Stimulated activated CD4-positive, alpha-beta T cell treated with anti-CD3 and anti-CD28 coated beads, Interleukin-4, amount 100 ng/mL, for 48 hours (primary cell): ENCODE results near the gene SDE2.
"Not testable (repeated sequence)": the region's sequence is repeated elsewhere in the genome, so short reads cannot be mapped to it uniquely, and the experiment has no call there.

Experiments
- DNase-seq, 2 donors: peaks; one replicate each; pipeline ENCODE4 v3.0.0-alpha.2; 2020; ENCODE audit warnings: low read depth in 2 of 2

The SDE2 gene

DNA sequence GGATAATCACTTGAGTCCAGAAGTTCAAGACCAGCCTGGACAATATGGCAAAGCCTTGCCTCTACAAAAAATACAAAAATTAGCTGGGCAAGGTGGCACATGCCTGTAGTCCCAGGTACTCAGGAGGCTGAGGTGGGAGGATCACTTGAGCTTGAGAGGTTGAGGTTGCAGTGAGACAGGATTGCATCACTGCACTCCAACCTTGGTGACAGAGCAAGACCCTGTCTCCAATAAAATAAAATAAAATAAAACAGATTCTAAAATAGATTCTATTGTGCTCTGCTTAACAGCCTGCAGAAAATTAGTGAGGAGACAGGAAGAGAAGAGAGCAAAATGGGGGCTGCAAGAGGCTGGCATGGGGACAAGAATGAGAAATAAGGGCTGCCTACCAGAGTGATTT, 7.5 kb upstream of the SDE2 start:
- no peak for DNase-seq

DNA sequence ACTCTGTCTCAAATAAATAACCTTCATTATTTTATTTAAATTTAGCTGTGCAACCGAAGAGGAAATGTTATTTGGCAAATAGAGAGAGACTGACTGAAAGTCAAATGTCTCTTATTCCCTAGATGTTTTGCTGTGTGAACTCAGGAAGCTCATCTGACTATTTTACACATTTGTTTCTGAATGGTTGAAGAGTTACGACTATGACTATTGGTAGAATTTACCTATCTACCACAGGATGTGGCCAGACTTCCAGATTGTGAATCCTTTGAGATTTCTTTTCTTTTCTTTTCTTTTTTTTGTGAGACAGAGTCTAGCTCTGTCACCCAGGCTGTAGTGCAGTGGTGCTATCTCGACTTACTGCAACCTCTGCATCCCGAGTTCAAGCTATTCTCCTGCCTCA, 5.3 kb upstream of the SDE2 start:
- DNase-seq: no peak

DNA sequence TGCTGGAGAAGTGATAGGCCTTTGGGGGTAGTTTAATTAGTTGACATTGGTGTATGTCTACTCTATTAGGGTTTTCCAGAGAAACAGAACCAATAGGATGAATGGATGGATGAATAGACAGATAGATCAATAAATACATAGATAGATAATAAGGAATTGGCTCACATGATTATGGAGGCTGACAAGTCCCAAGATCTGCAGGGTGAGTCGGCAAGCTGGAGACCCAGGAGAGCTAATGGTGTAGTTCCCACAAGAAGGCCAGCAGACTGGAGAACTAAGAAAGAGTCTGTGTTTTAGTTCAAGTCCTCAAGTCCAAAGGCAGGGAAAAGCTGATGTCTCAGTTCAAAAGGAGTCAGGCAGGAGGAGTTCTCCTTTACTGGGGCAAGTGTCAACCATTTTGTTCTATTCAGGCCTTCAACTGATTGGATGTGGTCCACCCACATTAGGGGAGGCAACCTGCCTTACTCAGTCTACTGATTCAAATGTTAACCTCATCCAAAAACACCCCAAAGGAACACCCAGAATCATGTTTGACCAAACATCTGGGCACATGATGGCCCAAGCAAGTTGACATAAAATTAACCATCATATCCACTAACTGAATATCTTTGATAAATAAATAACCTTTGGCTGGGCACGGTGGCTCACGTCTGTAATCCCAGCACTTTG, 4.5 kb upstream of the SDE2 start:
- no peak for DNase-seq

DNA sequence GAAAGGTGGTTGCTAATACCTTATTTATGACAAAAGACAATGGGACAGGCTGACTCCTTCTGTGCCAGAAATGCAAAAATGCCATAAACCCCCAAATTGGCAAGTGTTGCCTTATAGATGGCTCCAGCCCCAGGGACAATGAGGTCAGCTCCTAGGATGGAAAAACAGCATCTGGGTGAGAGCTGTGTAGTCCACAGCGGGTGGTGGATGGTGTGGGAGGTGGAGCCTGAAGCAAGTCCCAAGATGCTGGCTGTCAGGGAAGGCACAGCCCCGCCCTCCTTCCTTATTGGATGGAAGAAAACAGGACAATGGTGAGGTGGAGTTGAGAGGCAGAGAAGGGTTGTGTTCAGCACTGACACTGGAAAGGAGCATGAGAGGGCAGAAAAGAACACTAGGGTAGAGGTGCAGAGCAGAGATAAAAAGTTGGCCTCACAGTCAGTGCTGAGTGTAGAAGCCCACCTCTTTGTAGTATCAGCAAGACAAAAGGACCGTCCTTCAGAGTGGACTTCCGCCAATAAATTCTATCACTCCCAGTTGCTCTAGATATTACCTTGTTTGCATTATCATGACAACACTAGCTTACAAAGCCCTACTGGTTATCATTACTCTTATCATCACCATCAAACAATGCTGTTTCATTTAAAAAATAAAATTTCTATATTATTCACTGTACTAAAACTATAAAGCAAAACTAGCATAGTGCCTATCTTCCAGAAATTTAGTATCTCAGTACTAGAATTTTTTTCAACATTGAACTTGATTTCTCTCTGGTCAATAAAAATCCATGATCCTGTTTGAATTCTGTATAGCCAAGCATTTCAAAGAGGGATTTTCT, 3.7 kb upstream of the SDE2 start:
- DNase-seq: peak in 1 of 2 donors; percentile 31

DNA sequence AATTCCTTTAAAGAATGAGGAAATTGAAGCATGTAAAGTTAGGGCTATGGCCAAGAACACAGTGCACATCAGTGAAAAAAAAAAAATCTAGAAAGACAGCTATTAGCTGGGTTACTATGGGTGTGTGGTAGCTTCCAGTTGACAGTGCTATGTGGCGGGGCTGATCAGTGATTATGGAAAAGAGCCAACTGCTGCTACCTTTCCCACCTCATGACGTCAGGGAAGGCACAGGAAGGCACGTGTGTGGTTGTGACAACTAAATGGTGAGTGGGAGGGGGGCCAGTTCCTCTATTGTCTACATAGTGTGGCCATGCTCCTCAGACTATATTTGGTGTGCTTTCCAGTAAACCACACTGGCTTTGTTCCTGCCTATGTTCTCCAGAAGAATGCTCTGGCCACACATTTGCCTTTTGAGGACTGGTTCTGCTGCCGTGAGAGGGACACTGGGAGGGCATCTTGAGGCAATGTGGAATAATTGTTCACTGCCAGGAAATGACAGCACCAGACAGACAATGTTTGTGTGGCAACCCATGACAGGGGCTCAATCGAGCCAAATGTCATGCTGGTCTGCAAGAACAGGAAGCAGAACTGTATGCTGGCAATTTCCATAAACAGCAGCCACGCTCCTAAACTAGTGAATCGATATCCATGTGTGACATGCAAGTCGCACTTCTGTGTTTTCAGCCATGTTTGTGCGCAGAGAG, 3.0 kb upstream of the SDE2 start:
- no peak for DNase-seq

DNA sequence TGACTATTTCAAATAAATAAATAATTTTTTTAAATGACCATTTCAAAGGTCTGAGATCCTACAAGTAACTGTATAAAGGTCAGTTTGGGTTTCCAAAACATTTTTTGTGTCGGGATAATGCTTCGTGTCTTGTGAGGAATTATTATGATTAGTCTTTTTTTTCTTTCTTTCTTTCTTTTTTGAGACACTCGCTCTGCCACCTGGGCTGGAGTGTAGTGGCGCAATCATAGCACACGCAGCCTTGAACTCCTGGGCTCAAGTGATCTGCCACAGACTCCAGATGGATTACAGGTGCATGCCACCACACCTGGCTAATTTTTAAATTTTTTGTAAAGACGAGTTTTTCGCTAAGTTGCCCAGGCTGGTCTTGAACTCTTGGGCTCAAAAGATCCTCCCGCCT, 1.9 kb upstream of the SDE2 start:
- no peak for DNase-seq

DNA sequence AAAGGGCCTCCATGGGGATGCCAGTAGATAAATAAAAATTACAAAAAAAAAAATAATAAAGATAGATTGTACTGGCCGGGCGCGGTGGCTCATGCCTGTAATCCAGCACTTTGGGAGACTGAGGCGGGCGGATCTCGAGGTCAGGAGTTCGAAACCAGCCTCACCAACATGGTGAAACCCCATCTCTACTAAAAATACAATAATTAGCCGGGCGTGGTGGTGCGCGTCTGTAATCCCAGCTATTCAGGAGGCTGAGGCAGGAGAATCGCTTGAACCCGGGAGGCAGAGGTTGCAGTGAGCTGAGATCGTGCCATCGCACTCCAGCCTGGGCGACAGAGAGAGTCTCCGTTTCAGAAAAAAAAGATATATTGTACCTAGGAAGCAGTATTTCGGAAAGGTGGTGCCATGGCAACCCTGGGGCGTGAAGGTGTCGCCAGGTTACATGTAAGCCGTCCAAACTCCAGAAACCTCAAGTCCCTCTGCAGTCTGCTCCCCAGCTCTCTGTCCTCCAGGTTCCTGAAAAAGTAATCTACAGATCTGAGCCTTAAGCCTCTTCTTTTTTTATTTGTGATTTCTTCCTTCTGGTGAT, 1.4 kb upstream of the SDE2 start:
- not testable (repeated sequence) for DNase-seq

DNA sequence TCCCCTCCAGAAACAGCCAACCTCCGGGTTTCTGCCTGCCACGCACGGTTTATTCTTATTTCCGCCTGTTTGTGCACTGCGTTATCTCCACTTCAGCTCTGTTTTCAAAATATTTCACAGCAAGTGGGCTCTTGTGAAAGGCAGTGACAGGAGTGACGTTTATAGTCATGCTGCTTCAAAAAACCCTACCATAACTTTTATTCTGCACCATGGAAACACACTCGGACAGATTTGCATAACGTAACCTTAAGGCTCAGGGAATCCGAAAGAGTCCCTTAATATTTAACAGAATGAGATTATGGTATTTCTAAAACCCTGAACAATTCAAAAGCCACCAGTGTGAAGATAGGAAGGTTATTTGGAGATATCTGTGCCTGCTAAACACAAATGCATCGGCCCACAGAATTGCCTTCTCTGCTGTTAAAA, 782 bp upstream of the SDE2 start:
- no peak for DNase-seq

DNA sequence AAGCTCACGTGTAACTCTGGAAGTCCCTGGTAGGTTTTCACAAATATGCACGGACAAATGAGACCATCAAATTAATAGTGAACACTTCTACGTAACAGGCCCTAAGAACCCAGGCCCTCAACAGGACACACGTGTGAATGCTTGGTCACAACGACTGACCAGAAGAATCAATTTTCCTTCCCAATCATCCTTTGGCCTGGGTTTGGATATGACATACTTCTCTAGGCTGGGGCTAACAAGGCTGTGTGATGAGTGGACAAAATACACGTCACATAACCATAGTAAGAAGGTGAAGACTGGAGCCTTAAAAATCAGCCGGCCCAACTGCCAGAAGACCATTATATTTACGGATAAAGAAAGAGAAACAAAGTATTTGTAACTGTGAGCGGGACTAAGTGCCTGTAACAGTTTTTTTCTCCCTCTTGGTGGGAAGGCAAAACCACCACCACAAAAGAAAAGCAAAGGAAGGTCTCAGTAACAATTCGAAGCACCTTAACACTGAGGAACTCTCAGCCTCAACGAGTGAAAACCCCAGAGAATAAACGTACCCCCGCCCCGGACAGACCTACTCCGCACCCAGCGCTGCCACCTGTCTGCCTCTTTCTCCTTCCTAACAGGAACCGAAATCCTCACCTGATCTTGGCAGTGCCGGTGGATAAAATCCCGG, 450 bp downstream of the SDE2 start:
- DNase-seq: no peak

DNA sequence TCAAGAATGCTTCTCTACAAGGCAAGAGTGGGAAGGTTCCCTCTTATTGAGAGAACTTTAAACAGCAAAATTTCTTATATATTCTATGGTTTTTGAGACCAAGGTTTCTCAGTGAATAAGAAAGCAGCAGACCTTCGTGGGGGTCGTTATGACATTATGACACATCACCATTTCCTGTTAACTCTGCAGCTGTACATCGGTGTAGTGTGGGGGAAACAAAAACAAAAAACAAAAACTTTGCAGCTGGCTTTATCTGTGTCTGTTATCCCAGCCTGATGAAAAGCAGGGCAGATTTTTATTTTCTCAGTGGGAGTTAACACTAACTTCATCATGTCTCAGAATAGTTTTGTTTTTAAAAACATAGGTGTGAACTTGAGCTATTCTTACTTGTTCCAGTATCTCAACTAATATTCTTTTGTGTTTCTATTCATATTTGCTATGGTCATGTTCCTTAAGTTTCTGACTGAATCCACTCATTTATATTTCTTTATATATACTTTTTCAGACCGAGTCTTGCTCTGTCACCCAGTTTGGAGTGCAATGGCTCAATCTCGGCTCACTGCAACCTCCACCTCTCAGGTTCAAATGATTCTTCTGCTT, 2.1 kb downstream of the SDE2 start:
- no peak for DNase-seq

DNA sequence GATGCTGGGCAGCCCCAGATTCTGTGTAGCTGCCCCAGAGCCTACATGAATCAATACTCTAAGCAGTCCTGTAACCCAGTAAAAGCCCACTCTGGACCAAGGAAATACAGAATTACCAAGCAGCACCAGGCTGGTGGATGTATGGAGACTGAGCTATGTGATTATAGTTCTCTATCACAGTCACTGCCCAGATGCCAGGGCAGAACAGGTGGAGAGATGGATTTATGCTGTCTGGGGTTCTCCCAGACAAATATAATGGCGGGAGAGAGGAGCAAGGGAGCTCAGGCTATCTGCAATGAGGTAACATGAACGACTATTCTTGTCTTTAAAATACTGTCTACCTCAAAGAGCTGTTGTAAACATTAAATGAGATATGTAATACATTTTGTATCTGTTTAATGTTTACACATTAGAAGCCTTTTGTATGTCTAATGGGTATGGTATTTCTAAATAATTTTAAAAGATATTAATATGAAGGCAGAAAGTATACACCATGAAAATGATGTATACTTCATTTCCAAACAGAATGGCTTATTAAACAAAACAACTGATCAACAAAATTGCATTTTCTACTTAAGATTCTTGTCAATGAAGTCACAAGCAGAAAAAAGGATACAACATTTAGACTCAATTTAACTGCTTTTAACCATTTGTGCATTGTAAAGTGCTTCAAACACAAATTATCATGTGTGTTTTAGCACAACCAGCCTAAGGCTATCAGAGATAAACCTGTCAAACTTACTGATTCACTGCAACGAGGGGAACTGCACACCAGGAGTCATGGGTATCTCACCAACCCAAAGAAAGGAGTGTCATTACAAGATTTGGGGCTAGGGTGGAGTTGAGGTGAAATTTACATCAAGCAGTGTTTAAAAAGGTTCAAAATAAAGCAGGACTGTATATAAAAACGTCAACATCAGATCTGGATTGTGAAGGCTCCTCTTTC, 3.0 kb downstream of the SDE2 start:
- DNase-seq: no peak

DNA sequence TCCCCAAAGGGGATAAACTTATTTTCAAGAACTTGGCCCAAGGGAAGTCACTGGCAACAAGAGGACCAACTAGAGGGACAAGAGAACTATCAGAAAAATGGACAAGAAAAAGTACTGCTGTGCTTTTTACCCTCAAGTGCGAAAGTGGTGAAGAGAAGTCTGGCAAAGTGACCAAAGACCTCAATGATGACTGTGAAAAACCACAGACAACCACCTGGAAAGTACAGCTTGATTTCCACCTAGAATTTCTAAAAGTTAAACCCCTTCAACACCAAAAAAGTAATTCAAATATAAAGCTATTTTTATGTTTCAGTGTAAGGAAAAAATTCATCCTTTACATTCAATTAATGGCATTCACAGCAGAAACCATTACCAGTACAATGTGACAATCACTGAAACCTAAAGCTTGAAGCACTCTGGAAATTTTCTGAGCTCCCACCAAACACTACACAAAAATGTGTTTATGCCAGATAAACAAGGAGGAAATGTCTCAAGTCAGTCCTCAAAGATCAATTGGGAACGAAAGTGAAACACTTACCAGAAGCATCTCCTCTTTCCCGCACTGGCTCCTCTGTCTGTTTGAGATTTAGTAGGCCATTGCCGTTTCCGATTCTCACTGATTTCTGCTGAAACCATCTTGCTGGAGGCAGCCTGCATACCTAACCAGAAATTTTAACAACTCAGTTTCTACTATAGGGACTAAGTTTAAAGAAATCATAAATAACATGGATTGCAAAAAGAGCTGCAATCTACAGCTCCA, 8.3 kb downstream of the SDE2 start:
- no peak for DNase-seq

DNA sequence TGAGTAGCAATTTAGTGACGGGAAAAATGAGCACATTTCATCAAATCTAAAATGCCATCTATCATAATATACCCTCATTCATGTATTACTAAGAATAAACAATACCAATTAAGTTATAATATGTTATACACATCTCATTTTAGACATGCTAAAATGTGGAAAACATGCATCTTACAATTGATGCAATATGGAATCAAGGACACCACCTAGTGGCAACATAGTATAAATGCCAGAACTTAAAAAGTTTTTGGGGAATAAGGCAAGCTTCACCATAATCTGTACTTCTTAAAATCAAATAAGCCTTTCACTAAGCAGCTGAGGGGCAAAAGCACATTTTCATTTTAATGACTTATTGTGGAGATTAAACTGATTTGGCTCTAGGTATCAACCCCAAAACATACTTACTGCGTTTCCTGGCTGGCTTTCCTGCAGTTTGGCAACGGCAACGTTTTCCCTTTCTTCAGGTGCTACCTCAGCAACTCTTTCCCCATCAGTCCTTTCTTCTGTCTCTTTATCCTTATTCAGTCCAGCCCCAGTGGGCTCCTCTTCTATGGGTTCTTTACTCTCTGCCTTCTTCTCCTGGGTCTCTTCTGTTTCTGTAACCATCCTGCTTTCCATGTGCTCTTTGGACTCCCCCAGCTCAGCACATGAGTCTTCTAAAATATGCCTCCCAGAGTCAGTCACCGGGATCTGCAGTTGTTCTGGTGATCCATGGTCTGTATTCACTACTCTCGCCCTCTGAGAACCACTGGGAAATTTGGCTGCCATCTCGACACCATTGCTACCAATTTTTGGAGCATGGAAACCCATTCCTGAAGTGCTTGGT, 11.4 kb downstream of the SDE2 start:
- DNase-seq: no peak

DNA sequence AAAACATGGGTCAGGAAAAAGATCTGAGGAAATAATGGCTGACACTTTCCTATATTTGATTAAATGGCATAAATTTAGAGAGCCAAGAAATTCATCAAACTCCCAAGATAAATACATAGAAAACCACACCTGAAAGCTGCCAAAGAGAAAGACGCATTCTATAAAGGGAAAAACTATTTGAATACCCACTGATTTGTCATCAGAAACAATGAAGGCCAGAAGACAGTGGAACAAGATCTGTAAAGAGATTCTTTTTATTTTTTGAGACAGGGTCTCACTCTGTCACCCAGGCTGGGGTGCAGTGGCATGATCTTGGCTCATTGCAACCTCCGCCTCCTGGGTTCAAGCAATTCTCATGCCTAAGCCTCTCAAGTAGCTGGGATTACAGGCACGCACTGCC, 17.4 kb downstream of the SDE2 start:
- no peak for DNase-seq

DNA sequence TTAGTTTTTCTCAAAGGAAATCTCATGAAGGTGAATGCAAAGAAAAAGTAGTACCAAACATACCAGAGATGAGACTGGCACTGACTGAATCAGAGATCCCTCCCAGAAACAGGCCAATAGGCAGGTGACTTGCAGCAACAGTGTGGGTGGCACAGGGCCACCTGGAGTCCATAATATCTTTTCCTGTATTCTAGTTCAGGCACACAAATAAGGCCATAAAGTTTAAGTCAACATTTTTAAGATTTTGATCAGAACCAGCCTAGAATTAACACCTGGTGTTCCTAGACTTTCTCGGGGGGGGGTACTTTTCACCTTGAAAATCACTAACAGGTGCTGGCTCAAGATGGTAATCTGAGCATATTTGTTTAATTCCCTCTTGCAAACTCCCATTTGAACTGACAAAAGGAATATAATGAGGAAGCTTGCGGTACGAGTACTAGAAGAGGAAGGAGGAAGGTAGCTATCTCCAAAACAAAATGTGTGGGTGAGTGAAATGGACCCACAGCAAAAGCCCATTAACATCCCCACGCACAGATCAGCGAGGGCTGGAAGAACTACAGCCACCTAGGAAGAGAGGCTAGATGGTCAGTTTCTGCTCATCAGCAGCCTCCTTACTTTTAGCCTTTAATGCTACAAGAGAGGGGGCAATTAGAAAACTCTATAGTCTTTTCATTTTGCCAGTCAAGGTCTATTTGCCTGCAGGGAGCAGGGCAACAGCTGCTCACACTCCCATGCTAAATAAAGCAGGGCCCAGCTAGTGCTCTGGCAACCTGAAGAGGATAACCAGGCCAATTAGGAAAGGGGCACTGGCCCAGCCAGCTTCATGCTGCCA, 18.9 kb downstream of the SDE2 start:
- no peak for DNase-seq

DNA sequence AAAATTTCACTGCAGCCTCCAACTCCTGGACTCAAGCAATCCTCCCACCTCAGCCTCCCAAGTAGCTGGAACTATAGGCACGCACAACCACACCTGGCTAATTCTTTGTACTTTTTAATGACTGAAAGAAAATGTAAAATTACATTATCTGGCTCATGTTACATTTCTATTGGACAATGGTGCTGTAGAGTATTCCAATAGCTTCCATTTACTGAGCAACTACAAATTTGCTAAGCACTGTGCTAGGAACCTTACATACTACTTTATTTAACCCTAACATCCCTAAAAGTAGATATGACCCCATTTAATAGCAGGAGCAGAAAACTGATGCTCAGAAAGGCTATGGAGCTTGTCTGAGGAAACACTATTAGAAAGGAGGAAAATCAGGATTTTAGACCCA, 19.7 kb downstream of the SDE2 start:
- DNase-seq: no peak

DNA sequence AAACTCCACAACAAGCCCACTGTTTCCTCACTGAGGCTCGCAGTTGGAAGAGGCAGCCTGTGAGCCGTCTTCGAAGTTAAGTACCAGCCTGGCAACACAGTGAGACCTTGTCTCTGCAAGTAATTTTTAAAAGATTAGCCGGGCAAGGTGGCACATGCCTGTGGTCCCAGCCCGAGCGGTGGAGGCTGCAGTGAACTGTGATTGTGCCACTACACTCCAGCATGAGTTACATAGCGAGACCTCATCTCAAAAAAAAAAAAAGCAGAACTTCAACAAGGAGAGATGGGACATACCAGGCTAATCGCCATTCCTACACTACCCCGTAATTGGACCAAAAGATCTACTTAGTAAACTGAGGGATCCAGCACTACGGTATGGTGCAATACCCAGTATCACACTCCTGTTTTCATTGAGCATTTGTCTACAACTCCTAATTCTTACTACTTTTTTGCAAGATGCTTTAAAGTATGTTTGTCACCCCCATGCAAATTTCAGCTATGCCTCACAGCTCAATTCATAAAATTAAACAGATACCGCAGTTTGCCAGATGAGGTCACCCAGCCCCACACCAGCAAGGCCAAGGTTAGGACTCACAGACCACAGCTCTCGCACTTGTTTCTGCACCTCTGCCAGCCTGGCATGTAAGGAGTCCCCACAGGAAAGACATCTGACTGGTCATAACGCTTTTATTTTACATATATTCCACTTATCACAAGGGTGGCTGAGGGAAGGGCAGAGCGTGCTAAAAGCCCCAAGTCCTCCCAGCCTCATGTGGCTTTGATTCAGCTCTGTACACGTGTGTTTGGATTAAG, 21.0 kb downstream of the SDE2 start:
- no peak for DNase-seq
